ACHN (cell line): Measurements from ENCODE around the gene UST.

Experiments used
- DNase-seq: peaks from one replicate; pipeline ENCODE4 v3.0.0-alpha.2; 2015
- in situ Hi-C: cut with HindIII; loops from 2 replicates; pipeline ENCODE4 v1.10.0; 2017; ENCODE audit warnings: low sequenced_read_pairs, low pct_ligation_motif_present, low pct_unique_long_range_greater_than_20kb

The UST gene

GRCh38 chr6:148789948-148790347 is 43.1 kb downstream of the UST start:
- in situ Hi-C loops: no loop called here
- no peak for DNase-seq

DNA sequence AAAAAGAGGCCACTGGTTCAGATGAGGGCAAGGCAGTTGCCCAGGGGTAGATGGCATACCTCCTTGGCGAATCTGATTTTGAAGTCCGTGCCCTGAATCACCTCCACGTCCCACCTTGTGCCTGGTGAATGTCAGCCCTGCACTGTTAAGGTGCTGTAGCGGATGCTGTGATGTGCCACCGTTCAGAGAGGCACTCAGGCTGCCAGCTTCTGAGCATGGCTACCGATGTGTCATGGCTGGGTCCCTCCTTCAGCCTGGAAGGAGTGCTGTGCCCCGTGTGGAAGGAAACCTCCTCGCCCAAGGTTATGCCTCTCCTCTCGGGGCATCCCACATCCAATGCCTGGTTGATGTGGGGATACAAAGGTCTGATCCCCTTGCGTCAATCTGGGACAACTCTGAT is 43.6 kb downstream of the UST start:
- in situ Hi-C loops: no loop called here
- DNase-seq: no peak

DNA sequence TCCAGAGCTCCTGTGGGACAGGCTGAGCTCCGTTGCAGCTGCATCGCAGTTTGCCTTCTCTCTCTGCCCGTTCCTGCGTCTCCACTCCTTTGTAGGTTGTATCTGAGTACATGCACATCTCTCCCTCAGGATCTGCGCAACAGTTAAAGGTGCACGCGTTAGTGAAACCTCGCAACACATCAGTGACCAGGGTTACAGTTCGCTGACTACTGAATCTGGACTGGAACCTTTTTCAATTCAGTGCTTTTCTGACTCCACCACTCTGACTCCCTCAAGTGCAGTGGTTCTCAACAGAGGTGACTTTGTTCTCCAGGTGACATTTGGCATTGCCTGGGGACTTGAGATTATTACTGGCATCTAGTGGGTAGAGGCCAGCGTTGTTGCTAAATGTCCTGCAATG is 44.0 kb downstream of the UST start:
- in situ Hi-C loops: no loop called here
- peak; percentile 50 for DNase-seq

DNA sequence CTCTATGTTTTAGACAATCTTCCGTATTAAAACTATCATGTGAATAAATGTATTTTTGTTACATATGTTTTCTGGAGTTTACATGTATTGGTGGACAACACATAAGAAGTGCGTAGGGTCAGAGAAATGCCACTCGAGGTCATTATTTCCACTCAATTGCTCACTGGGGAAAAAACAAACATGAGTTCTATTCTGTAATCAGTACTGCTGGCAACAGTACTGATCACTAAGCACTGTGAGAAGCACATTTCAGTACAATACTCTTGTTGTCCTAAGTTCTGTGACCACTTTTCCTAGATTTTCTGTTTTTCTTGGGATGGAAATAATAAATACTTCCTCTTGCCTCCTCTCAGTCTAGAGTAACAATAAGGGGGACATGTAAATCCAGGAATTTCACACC is 44.5 kb downstream of the UST start:
- in situ Hi-C loops: no loop called here
- DNase-seq: no peak

GRCh38 chr6:148793721-148794120 is 46.9 kb downstream of the UST start:
- no peak for DNase-seq
- in situ Hi-C loops: no loop called here

GRCh38 chr6:148794797-148795196 is 48.0 kb downstream of the UST start:
- in situ Hi-C loops: no loop called here
- DNase-seq: no peak

DNA sequence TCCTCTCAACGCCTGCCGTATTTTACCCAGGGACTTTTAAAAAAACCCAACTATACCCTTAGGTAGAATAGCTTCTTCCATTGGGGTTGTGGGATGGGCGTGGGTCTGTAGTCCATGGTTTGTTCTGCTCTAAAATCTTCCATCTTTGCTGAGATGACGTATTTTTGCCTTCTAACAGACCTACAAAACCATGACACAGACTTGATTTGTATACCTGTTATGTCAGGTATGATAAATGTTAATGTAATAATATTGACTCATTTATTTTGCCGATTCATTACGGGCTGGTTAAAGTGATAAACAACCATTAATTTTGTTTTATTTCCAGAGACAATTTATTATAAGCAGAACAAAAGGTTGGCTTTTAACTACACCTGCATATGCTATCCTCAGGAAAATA is 48.7 kb downstream of the UST start:
- in situ Hi-C loops: no loop called here
- no peak for DNase-seq

GRCh38 chr6:148799647-148800046 is 52.8 kb downstream of the UST start:
- no peak for DNase-seq
- in situ Hi-C loops: no loop called here

GRCh38 chr6:148800536-148800935 is 53.7 kb downstream of the UST start:
- no peak for DNase-seq
- in situ Hi-C loops: no loop called here

GRCh38 chr6:148803979-148804378 is 57.1 kb downstream of the UST start:
- DNase-seq: no peak
- in situ Hi-C loops: no loop called here

DNA sequence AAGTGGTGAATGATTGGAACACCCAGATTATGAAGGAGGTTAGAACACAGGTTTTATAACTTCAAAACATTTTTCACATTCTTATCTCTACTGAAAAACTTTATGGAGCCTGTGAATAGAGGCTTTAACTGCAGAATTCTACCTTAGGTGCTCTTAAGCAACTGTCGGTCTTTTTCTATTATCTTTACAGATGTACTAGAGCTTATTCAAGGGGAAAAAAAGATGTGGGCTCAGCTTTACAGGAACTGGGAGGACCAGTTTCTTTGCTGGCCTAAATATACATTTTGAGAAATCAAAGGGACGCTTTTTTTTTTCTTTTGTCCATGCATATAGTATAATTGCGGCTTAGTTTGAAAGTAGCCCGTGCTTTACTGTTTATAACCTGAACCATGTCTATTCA is 58.9 kb downstream of the UST start:
- in situ Hi-C loops: no loop called here
- DNase-seq: no peak

- in situ Hi-C loops: no loop called here
- no peak for DNase-seq
Observed at GRCh38 chr6:148807784-148808183, 61.0 kb downstream of the UST start.

DNA sequence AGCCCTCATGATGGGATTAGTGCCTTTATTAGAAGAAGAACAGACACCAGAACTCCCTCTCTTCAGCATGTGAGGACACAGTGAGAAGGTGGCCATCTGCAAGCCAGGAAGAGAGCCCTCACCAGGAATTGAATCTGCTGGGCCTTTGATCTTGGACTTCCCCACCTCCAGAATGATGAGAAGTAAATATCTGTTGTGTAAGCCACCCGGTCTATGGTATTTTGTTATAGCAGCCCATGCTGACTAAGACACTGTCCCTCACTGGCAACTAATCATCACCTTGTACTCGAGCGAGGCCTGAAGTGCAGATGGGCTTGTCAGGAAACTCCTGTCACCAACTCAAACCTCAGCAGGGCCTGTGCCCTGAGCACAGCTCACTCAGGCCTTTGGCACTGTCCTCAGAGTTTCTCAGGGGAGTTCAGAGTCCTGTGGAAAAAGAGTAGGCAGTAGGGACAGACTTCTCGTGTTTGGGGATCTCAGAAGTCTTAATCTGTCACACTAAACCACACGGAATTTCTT is 62.0 kb downstream of the UST start:
- in situ Hi-C loops: no loop called here
- no peak for DNase-seq

DNA sequence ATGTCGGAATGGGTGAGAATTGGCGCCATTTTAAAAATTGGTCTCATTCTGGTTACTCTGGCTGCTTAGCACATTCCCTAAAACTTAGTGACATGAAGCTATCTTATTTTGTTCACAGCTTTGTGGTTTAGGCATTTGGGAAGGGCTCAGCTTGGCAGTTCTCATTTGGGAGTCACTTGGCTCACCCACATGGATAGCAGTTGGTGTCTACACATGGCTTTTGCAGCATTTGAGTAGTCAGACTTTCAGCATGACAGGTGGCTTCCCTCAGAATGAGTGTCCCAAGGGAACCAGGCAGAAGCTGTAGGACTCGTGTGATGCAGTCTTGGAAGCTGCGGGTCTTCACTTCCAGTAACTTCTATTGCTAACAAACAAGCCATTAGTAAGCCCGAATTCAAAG is 64.6 kb downstream of the UST start:
- DNase-seq: no peak
- in situ Hi-C loops: no loop called here

DNA sequence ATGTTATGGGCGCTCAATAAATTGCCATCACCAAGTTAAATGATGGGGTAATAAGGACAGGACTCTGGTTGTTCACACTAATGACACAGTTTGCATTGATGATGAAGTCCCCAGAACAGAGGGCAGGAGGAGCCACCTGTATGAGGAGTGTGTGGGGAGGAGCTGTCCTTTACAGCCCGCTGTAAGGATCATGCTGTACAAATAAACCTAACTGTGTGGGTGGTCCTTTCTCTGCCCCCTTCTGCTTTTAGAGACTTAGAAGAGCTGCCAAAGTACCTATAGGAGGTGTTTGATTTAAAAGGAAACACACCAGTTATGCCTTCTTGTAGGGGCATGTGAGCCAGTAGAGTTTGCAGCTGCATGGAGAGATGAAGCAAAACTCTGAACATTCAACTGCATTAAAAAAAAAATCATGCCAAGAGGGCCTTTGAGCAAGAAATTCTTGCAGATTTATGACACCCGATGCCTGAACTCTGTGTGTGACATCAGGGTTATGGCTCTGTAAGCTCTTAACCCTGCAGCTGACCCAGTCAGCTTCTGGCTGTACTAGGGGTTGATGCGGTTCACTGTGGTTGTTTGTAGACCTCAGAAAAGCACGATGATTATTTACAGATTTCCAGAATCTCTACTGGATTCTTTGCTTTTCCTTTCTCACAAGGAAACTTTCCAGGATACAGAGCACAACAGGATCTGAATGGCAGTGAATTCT is 67.4 kb downstream of the UST start:
- in situ Hi-C loops: no loop called here
- DNase-seq: no peak

GRCh38 chr6:148814869-148815268 is 68.0 kb downstream of the UST start:
- in situ Hi-C loops: no loop called here
- no peak for DNase-seq

DNA sequence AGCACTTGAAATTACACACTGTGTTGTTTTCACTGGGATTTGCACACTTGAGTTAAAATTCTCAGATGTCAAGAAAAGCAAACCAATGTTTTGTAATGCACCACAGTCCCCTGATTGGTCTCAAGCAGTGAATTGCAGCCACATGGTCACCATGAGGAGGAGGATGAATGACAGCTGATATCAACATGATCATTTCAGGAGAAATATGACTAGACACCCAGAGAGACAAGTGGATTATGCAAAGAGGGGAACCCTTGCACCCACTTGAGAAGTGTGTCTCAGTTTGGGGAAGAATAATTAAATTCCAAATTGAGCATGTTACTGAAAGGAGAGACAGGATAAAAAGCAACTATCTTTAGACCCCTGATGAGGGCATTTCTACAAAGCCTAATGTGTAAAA is 69.3 kb downstream of the UST start:
- no peak for DNase-seq
- in situ Hi-C loops: no loop called here

- in situ Hi-C loops: no loop called here
- no peak for DNase-seq
Observed at GRCh38 chr6:148817689-148818088, 70.9 kb downstream of the UST start.

- in situ Hi-C loops: no loop called here
- DNase-seq: no peak
Observed at GRCh38 chr6:148818939-148819575, 72.2 kb downstream of the UST start.

DNA sequence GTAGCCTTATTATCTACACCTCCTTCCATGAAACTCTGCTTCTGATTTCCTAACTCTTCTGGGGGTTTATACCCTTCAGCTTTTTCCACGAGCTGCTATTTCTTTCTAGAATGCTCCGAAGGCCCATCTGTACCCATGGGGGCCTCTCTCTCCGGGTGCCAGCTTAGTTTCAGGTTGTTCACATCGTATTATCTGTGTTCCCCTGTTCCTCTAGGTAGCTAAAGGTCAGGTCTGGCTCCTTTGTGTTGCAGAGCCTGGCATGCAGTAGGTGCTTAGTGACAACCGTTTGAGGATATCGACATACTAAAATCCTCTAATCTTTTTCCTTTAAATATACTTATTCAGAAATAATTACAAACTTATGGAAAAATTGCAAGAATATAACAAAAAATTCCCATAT is 73.0 kb downstream of the UST start:
- in situ Hi-C loops: no loop called here

More for the DNA sequence above, 73.0 kb downstream of the UST start:
- DNase-seq: no peak
